BLaER1 treated with 17β-estradiol and CSF1 and Interleukin-3, amounts not matched to agents 10 nM and 100 nM (cell line): ENCODE measurements around the gene DGKG.

Source experiments
- H3K27ac ChIP-seq, 11 experiments: shearing (Covaris generic); formaldehyde crosslinking; 2 replicates each; pipeline ENCODE4 v1.8.1; 2022
- H3K27me3 ChIP-seq, 11 experiments: shearing (Covaris generic); formaldehyde crosslinking; 2 replicates each; pipeline ENCODE4 v1.8.1; 2022
- H3K36me3 ChIP-seq, 11 experiments: shearing (Covaris generic); formaldehyde crosslinking; 2 replicates each; pipeline ENCODE4 v1.8.1; 2022
- H3K4me1 ChIP-seq, 10 experiments: shearing (Covaris generic); formaldehyde crosslinking; 2 replicates each; pipeline ENCODE4 v1.8.1; 2022
- H3K4me2 ChIP-seq, 11 experiments: shearing (Covaris generic); formaldehyde crosslinking; 2 replicates each; pipeline ENCODE4 v1.8.1; 2022
- H3K4me3 ChIP-seq, 10 experiments: shearing (Covaris generic); formaldehyde crosslinking; 2 replicates each; pipeline ENCODE4 v1.8.1; 2022
- H3K9ac ChIP-seq, 11 experiments: shearing (Covaris generic); formaldehyde crosslinking; 2 replicates each; pipeline ENCODE4 v1.8.1; 2022
- H3K9me3 ChIP-seq, 11 experiments: shearing (Covaris generic); formaldehyde crosslinking; replicated peaks in 1 of 11; 2 replicates each; pipeline ENCODE4 v1.8.1; 2022
- H4K20me1 ChIP-seq, 11 experiments: shearing (Covaris generic); formaldehyde crosslinking; 2 replicates each; pipeline ENCODE4 v1.8.1; 2022
- Cebpa-rat ChIP-seq, 11 experiments: shearing (Covaris generic); IDR thresholded peaks; 2 replicates each; pipeline ENCODE4 v1.8.1; 2022

Gene DGKG

GRCh38 chr3:186208296-186208989, 153.6 kb downstream of the DGKG start:
- no peaks in the 10 kb centered on the region for H3K27me3 ChIP-seq
- no peak for TF ChIP-seq Cebpa-rat (IDR thresholded peaks at IDR 0.05)
- 0 out of 22 replicates have a peak, but pooled peaks cover 0 to 3% (median 0%) of the 10 kb centered on the region in 11 experiments for H3K36me3 ChIP-seq
- H3K4me1 ChIP-seq: peaks cover 58 to 75% (median 71%) of the 10 kb centered on the region in 10 experiments
- H3K9me3 ChIP-seq: no peaks in the 10 kb centered on the region
- H3K4me2 ChIP-seq: peak overlapping the region; percentile 78 to 99 (median 96)
- no peaks in the 10 kb centered on the region for H4K20me1 ChIP-seq
- H3K27ac ChIP-seq: peak overlapping the region in 10 of 11 experiments; percentile 78 to 90 (median 84); a peak in 18 of 22 replicates
- no peak overlapping the region for H3K4me3 ChIP-seq
- H3K9ac ChIP-seq: peak overlapping the region in 4 of 11 experiments; percentile 2 to 83 (median 52); a peak in 3 of 22 replicates

GRCh38 chr3:186207515-186207914, 154.5 kb downstream of the DGKG start:
- peaks cover 50 to 67% (median 62%) of the 10 kb centered on the region in 10 experiments for H3K4me1 ChIP-seq
- peak overlapping the region; percentile 78 to 99 (median 96); a peak in 17 of 22 replicates for H3K4me2 ChIP-seq
- H3K9ac ChIP-seq: no peak overlapping the region
- H3K27ac ChIP-seq: peak overlapping the region in 8 of 11 experiments; percentile 15 to 89 (median 36); a peak in 8 of 22 replicates
- no peak for TF ChIP-seq Cebpa-rat (IDR thresholded peaks at IDR 0.05)
- 0 out of 22 replicates have a peak, but pooled peaks cover 0 to 3% (median 0%) of the 10 kb centered on the region in 11 experiments for H3K36me3 ChIP-seq
- H3K4me3 ChIP-seq: no peak overlapping the region
- H3K9me3 ChIP-seq: no peaks in the 10 kb centered on the region
- no peaks in the 10 kb centered on the region for H3K27me3 ChIP-seq
- H4K20me1 ChIP-seq: no peaks in the 10 kb centered on the region

- Histone ChIP-seq H3K4me2 (no peak overlapping the region), H3K9me3 (no peaks in the 10 kb centered on the region), H3K4me3 (no peak overlapping the region), H4K20me1 (no peaks in the 10 kb centered on the region), H3K27ac (no peak overlapping the region), H3K4me1 (peaks cover 0 to 5% (median 0%) of the 10 kb centered on the region in 10 experiments; a peak in 1 of 20 replicates), H3K36me3 (0 out of 22 replicates have a peak, but pooled peaks cover 0 to 3% (median 0%) of the 10 kb centered on the region in 11 experiments), H3K9ac (no peak overlapping the region), H3K27me3 (peaks cover 0 to 2% (median 2%) of the 10 kb centered on the region in 11 experiments; a peak in 13 of 22 replicates)
- TF ChIP-seq Cebpa-rat (IDR thresholded peaks at IDR 0.05): no peak
Measured at GRCh38 chr3:186200726-186201125, 161.3 kb downstream of the DGKG start.

GRCh38 chr3:186198442-186198841, 163.6 kb downstream of the DGKG start:
- Histone ChIP-seq H3K27ac (no peak overlapping the region), H3K4me1 (peaks cover 0 to 5% (median 0%) of the 10 kb centered on the region in 10 experiments; a peak in 1 of 20 replicates), H3K36me3 (peaks cover 0 to 11% (median 0%) of the 10 kb centered on the region in 11 experiments; a peak in 5 of 22 replicates), H3K4me2 (no peak overlapping the region), H3K9me3 (peaks cover 0 to 12% (median 8%) of the 10 kb centered on the region in 11 experiments; a peak in 17 of 22 replicates), H4K20me1 (no peaks in the 10 kb centered on the region), H3K9ac (no peak overlapping the region), H3K4me3 (no peak overlapping the region), H3K27me3 (peaks cover 22 to 25% (median 24%) of the 10 kb centered on the region in 11 experiments)
- TF ChIP-seq Cebpa-rat (IDR thresholded peaks at IDR 0.05): no peak

GRCh38 chr3:186194451-186194811, 167.6 kb downstream of the DGKG start:
- Histone ChIP-seq H3K9ac (no peak overlapping the region), H3K27ac (no peak overlapping the region), H3K4me1 (peaks cover 0 to 10% (median 0%) of the 10 kb centered on the region in 10 experiments; a peak in 2 of 20 replicates), H3K9me3 (peaks cover 0 to 19% (median 13%) of the 10 kb centered on the region in 11 experiments; a peak in 17 of 22 replicates), H3K27me3 (peaks cover 27 to 36% (median 32%) of the 10 kb centered on the region in 11 experiments), H3K36me3 (peaks cover 0 to 16% (median 0%) of the 10 kb centered on the region in 11 experiments; a peak in 5 of 22 replicates), H4K20me1 (no peaks in the 10 kb centered on the region), H3K4me2 (no peak overlapping the region), H3K4me3 (no peak overlapping the region)
- TF ChIP-seq Cebpa-rat (IDR thresholded peaks at IDR 0.05): no peak

- Histone ChIP-seq H3K9me3 (peaks cover 0 to 19% (median 13%) of the 10 kb centered on the region in 11 experiments; a peak in 17 of 22 replicates), H3K27me3 (peaks cover 27 to 36% (median 32%) of the 10 kb centered on the region in 11 experiments), H3K27ac (no peak overlapping the region), H4K20me1 (no peaks in the 10 kb centered on the region), H3K9ac (no peak overlapping the region), H3K4me1 (peaks cover 0 to 16% (median 0%) of the 10 kb centered on the region in 10 experiments; a peak in 4 of 20 replicates), H3K4me3 (no peak overlapping the region), H3K36me3 (peaks cover 0 to 16% (median 0%) of the 10 kb centered on the region in 11 experiments; a peak in 5 of 22 replicates), H3K4me2 (no peak overlapping the region)
- no peak for TF ChIP-seq Cebpa-rat (IDR thresholded peaks at IDR 0.05)
Measured at GRCh38 chr3:186193534-186194450, 168.2 kb downstream of the DGKG start.

- Histone ChIP-seq H3K27ac (no peak overlapping the region), H3K4me3 (no peak overlapping the region), H3K4me1 (peaks cover 0 to 26% (median 0%) of the 10 kb centered on the region in 10 experiments; a peak in 6 of 20 replicates), H3K36me3 (peaks cover 0 to 16% (median 0%) of the 10 kb centered on the region in 11 experiments; a peak in 5 of 22 replicates), H3K27me3 (peaks cover 27 to 36% (median 32%) of the 10 kb centered on the region in 11 experiments), H3K9ac (no peak overlapping the region), H3K4me2 (peak overlapping the region in 2 of 11 experiments; percentile 23 to 52; a peak in 3 of 22 replicates), H4K20me1 (no peaks in the 10 kb centered on the region), H3K9me3 (peaks cover 0 to 19% (median 13%) of the 10 kb centered on the region in 11 experiments; a peak in 17 of 22 replicates)
- TF ChIP-seq Cebpa-rat (IDR thresholded peaks at IDR 0.05): no peak
Measured at GRCh38 chr3:186192823-186193222, 169.2 kb downstream of the DGKG start.

GRCh38 chr3:186189492-186189891, 172.5 kb downstream of the DGKG start:
- Histone ChIP-seq H3K9me3 (peaks cover 0 to 17% (median 13%) of the 10 kb centered on the region in 11 experiments; a peak in 17 of 22 replicates), H3K4me3 (no peak overlapping the region), H3K36me3 (peaks cover 0 to 15% (median 0%) of the 10 kb centered on the region in 11 experiments; a peak in 5 of 22 replicates), H3K4me2 (peak overlapping the region in 1 of 11 experiments; percentile 83; a peak in 3 of 22 replicates), H3K9ac (no peak overlapping the region), H3K27ac (no peak overlapping the region), H3K4me1 (peaks cover 15 to 57% (median 21%) of the 10 kb centered on the region in 10 experiments), H4K20me1 (no peaks in the 10 kb centered on the region), H3K27me3 (peaks cover 15 to 21% (median 18%) of the 10 kb centered on the region in 11 experiments)
- no peak for TF ChIP-seq Cebpa-rat (IDR thresholded peaks at IDR 0.05)
